ENCODE results near the gene FOXN4. TPM values are rescaled to one million over a fixed set of nuclear protein-coding genes. Genes with fewer than 3 reads are reported as not detected.

Gene FOXN4
- total and polyA plus RNA-seq, 2 donors (not counting 1 experiment from before 2014, with no cell fraction given) = not detected

DNA sequence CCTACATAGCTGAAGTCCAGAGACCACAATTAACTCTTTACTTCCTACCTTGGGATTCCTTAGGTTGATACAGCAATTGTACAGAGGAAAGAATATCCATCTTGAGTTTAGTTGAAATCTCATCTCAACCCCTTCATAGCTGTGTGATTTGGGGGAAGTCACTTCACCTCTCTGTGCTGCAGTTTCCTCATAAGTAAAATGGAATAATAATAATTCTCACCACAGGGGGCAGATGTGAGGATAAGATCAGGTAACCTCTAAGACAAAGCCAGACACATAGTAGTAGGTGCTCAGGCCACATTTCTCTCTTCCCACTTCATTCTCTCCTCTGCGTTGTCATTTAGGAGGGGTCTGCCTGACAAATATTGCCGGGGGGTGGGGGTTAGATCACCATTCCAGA lies 6.7 kb downstream of the FOXN4 start:
- Histone ChIP-seq H3K4me3 (replicated peaks in 1 of 4; ENCODE audit: control extremely low read depth in 1 of 4, insufficient read depth in 1 of 4, low read depth in 3 of 4, low read length in 4 of 4) (no peak overlapping the region), H3K9me3 (ENCODE audit: control insufficient read depth, insufficient read depth, low read depth, low read length) (no peaks in the 10 kb centered on the region), H3K79me2 (ENCODE audit: control insufficient read depth, insufficient read depth, low read length) (no peaks in the 10 kb centered on the region), H3K27ac (ENCODE audit: insufficient read depth, low read length) (no peak overlapping the region), H3K9ac (ENCODE audit: insufficient read depth, low read length) (no peak overlapping the region), H3K4me1 (ENCODE audit: control insufficient read depth, extremely low read depth, insufficient read depth, low read length) (no peaks in the 10 kb centered on the region), H2AFZ (ENCODE audit: low read length) (no peak overlapping the region), H4K20me1 (ENCODE audit: control insufficient read depth, extremely low read depth, insufficient read depth, low read length) (no peaks in the 10 kb centered on the region), H3K27me3 (ENCODE audit: control insufficient read depth, insufficient read depth, low read length) (peaks cover 15% of the 10 kb centered on the region), H3K4me2 (ENCODE audit: extremely low read depth, insufficient read depth, low read length) (no peak overlapping the region), H3K36me3 (ENCODE audit: control insufficient read depth, insufficient read depth, low read length) (no peaks in the 10 kb centered on the region)
- TF ChIP-seq, protein P1, sequence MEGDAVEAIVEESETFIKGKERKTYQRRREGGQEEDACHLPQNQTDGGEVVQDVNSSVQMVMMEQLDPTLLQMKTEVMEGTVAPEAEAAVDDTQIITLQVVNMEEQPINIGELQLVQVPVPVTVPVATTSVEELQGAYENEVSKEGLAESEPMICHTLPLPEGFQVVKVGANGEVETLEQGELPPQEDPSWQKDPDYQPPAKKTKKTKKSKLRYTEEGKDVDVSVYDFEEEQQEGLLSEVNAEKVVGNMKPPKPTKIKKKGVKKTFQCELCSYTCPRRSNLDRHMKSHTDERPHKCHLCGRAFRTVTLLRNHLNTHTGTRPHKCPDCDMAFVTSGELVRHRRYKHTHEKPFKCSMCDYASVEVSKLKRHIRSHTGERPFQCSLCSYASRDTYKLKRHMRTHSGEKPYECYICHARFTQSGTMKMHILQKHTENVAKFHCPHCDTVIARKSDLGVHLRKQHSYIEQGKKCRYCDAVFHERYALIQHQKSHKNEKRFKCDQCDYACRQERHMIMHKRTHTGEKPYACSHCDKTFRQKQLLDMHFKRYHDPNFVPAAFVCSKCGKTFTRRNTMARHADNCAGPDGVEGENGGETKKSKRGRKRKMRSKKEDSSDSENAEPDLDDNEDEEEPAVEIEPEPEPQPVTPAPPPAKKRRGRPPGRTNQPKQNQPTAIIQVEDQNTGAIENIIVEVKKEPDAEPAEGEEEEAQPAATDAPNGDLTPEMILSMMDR (conservative IDR thresholded peaks at IDR 0.05 in 1 of 2, IDR thresholded peaks at IDR 0.05 in 1 of 2; ENCODE audit: low read depth in 1 of 2, low read length in 2 of 2) = no peak
- no peak for TF ChIP-seq EZH2 (IDR thresholded peaks at IDR 0.05; ENCODE audit: low read length, missing control alignments)
- DNase-seq (ENCODE audit: low read depth in 2 of 2) = no peak

DNA sequence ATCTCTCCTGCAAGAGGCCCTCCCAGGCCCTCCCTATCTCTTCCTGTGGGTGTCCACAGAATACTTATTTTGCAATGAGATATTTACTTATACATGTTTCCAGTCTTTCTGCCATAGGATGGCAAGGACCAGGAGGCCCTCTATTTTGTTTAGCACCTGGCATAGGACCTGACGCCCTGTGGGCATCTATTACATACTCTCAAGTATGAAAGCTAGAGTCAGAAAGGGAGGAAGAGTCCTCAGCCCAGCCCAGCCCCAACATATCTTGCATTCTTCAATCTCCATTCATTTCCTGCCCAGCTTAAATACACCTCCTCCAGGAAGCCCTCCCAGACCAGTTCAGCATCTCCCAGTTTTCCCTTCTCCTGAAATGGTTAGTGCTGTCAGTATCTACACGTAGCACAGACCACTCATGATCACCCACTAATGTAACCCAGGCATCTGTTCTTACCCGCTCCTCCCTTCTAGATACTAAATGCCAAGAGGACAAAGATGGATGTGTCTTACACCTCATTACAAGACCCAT lies 7.4 kb downstream of the FOXN4 start:
- H3K4me3 ChIP-seq (replicated peaks in 1 of 4; ENCODE audit: control extremely low read depth in 1 of 4, insufficient read depth in 1 of 4, low read depth in 3 of 4, low read length in 4 of 4) = no peak overlapping the region
- H3K27ac ChIP-seq (ENCODE audit: insufficient read depth, low read length) = no peak overlapping the region
- no peaks in the 10 kb centered on the region for H4K20me1 ChIP-seq (ENCODE audit: control insufficient read depth, extremely low read depth, insufficient read depth, low read length)
- no peak overlapping the region for H2AFZ ChIP-seq (ENCODE audit: low read length)
- no peaks in the 10 kb centered on the region for H3K79me2 ChIP-seq (ENCODE audit: control insufficient read depth, insufficient read depth, low read length)
- no peak for TF ChIP-seq EZH2 (IDR thresholded peaks at IDR 0.05; ENCODE audit: low read length, missing control alignments)
- TF ChIP-seq, protein P1 (conservative IDR thresholded peaks at IDR 0.05 in 1 of 2, IDR thresholded peaks at IDR 0.05 in 1 of 2; ENCODE audit: low read depth in 1 of 2, low read length in 2 of 2) = no peak
- no peaks in the 10 kb centered on the region for H3K4me1 ChIP-seq (ENCODE audit: control insufficient read depth, extremely low read depth, insufficient read depth, low read length)
- no peak overlapping the region for H3K4me2 ChIP-seq (ENCODE audit: extremely low read depth, insufficient read depth, low read length)
- H3K9ac ChIP-seq (ENCODE audit: insufficient read depth, low read length) = no peak overlapping the region
- no peaks in the 10 kb centered on the region for H3K36me3 ChIP-seq (ENCODE audit: control insufficient read depth, insufficient read depth, low read length)
- peaks cover 9% of the 10 kb centered on the region for H3K27me3 ChIP-seq (ENCODE audit: control insufficient read depth, insufficient read depth, low read length)
- DNase-seq (ENCODE audit: low read depth in 2 of 2) = no peak
- H3K9me3 ChIP-seq (ENCODE audit: control insufficient read depth, insufficient read depth, low read depth, low read length) = no peaks in the 10 kb centered on the region

DNA sequence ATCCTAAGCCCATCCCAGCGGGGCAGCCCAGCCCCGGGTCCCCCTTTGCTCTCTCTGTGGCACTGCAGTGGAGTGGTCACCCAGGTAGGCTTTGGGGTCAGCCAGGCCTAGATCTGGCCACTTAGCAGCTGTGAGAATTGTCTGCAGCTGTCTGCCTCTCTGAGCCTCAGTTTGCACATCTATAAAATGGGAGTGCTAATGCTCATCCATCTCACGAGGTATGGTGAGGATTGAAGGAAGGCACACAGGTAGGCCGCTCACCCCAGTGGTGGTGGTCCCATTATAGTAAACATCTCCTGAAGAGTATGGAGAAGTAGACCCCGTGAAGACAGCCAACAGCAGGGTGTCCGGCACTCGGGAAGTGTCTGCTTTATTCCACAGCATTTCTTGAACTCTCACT lies 9.2 kb downstream of the FOXN4 start:
- Histone ChIP-seq H3K4me2 (ENCODE audit: extremely low read depth, insufficient read depth, low read length) (no peak overlapping the region), H3K9ac (ENCODE audit: insufficient read depth, low read length) (no peak overlapping the region), H3K4me3 (replicated peaks in 1 of 4; ENCODE audit: control extremely low read depth in 1 of 4, insufficient read depth in 1 of 4, low read depth in 3 of 4, low read length in 4 of 4) (no peak overlapping the region), H3K79me2 (ENCODE audit: control insufficient read depth, insufficient read depth, low read length) (no peaks in the 10 kb centered on the region), H3K9me3 (ENCODE audit: control insufficient read depth, insufficient read depth, low read depth, low read length) (no peaks in the 10 kb centered on the region), H3K27ac (ENCODE audit: insufficient read depth, low read length) (no peak overlapping the region), H3K4me1 (ENCODE audit: control insufficient read depth, extremely low read depth, insufficient read depth, low read length) (no peaks in the 10 kb centered on the region), H3K36me3 (ENCODE audit: control insufficient read depth, insufficient read depth, low read length) (no peaks in the 10 kb centered on the region), H3K27me3 (ENCODE audit: control insufficient read depth, insufficient read depth, low read length) (peaks cover under 1% of the 10 kb centered on the region), H2AFZ (ENCODE audit: low read length) (no peak overlapping the region), H4K20me1 (ENCODE audit: control insufficient read depth, extremely low read depth, insufficient read depth, low read length) (no peaks in the 10 kb centered on the region)
- no peak for TF ChIP-seq EZH2 (IDR thresholded peaks at IDR 0.05; ENCODE audit: low read length, missing control alignments)
- TF ChIP-seq, protein P1 (conservative IDR thresholded peaks at IDR 0.05 in 1 of 2, IDR thresholded peaks at IDR 0.05 in 1 of 2; ENCODE audit: low read depth in 1 of 2, low read length in 2 of 2) = no peak
- no peak for DNase-seq (ENCODE audit: low read depth in 2 of 2)

All from fibroblast of lung (primary cell).